CD4-positive, CD25-positive, alpha-beta regulatory T cell (primary cell): ENCODE measurements around the gene EFS. TPM values are rescaled to one million over a fixed set of nuclear protein-coding genes. Genes with fewer than 3 reads are reported as not detected.
"Not testable (repeated sequence)": the region's sequence is repeated elsewhere in the genome, so short reads cannot be mapped to it uniquely, and the experiment has no call there.

Experiments used
- ATAC-seq, 2 donors: fragments of 150-1000 bp; cut with Tn5 transposase; one replicate each; pipeline ENCODE4 v1.10.0; 2021; ENCODE audit warnings: low read depth in 2 of 2, moderate number of reproducible peaks in 2 of 2, moderate library complexity in 1 of 2
- DNase-seq, 3 donors: peaks; one replicate each; pipeline versions ENCODE4 v3.0.0 to v3.0.0-alpha.2; 2012 to 2022; ENCODE audit warnings: mixed read lengths in 1 of 3
- H3K27ac ChIP-seq: one replicate; pipeline ENCODE4 v1.7.0; 2013; ENCODE audit warnings: mild to moderate bottlenecking, low read length; ENCODE audit not compliant: insufficient read depth, poor library complexity, severe bottlenecking
- H3K27me3 ChIP-seq: one replicate; pipeline ENCODE4 v1.7.0; 2013; ENCODE audit warnings: low read length; ENCODE audit not compliant: control insufficient read depth, insufficient read depth
- H3K36me3 ChIP-seq: one replicate; pipeline ENCODE4 v1.7.0; 2013; ENCODE audit warnings: mild to moderate bottlenecking, low read length, moderate library complexity; ENCODE audit not compliant: control insufficient read depth, insufficient read depth
- H3K4me1 ChIP-seq: 2 replicates; pipeline ENCODE4 v1.7.0; 2013; ENCODE audit warnings: mild to moderate bottlenecking, low read length; ENCODE audit not compliant: insufficient read depth, control insufficient read depth, poor library complexity, severe bottlenecking
- H3K4me3 ChIP-seq: one replicate; pipeline ENCODE4 v1.7.0; 2013; ENCODE audit warnings: low read depth, mild to moderate bottlenecking, low read length, moderate library complexity
- H3K9me3 ChIP-seq, 2 experiments: 1 replicate in 1 of 2; 2 replicates in 1 of 2; pipeline ENCODE4 v1.7.0; 2013; ENCODE audit warnings: low read length in 2 of 2, mild to moderate bottlenecking in 1 of 2, moderate library complexity in 1 of 2; ENCODE audit not compliant: control insufficient read depth in 2 of 2
- H3K27ac Mint-ChIP-seq, 3 donors: one replicate each; pipeline ENCODE4 v1.8.0; 2020 to 2022; ENCODE audit warnings: mild to moderate bottlenecking in 3 of 3, mixed read lengths in 3 of 3, moderate library complexity in 2 of 3
- H3K27me3 Mint-ChIP-seq: one replicate; pipeline ENCODE4 v1.8.0; 2022; ENCODE audit warnings: mild to moderate bottlenecking, mixed read lengths
- H3K36me3 Mint-ChIP-seq: one replicate; pipeline ENCODE4 v1.8.0; 2020; ENCODE audit warnings: mixed read lengths
- H3K4me1 Mint-ChIP-seq, 4 donors: one replicate each; pipeline ENCODE4 v1.8.0; 2020 to 2022; ENCODE audit warnings: mixed read lengths in 4 of 4, mild to moderate bottlenecking in 1 of 4
- H3K4me3 Mint-ChIP-seq, 4 donors: one replicate each; pipeline ENCODE4 v1.8.0; 2020 to 2022; ENCODE audit warnings: mild to moderate bottlenecking in 4 of 4, mixed read lengths in 4 of 4, moderate library complexity in 3 of 4
- H3K9me3 Mint-ChIP-seq, 7 donors: one replicate each; pipeline ENCODE4 v1.8.0; 2020 to 2022; ENCODE audit warnings: mixed read lengths in 7 of 7, mild to moderate bottlenecking in 3 of 7, moderate library complexity in 2 of 7
- polyA plus RNA-seq, 4 donors: library from polyadenylated mRNA; unstranded; fragments of 300-500 nt; fragmentation: Illumina TruSeq; gene quantifications; one replicate each; pipeline ENCODE4 v1.2.3, GENCODE V29; 2021
- total RNA-seq: library from RNA; stranded (reverse); gene quantifications from one replicate; pipeline ENCODE4 v1.2.3, GENCODE V29; 2022

EFS gene
- total and polyA plus RNA-seq, 5 donors from 2014 or later, result not detected

DNA sequence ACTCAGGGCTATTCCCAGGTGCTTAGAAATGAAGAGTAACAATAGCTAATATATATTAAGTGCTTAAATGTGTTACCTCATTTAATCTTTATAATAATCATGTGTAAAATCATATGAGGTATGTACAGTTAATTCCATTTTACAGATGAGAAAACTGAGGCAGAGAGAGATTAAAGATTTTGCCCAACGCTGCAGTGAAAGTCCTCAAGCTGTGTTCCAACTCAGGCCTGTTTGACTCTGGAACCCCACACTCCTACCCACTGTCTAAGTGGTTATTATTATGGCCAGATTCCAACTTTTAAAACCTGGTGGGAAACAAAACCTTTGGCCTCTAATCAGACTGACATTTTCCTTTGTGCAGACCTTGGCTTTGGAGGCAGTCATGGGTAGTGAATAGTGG, 22.0 kb upstream of the EFS start:
- H3K9me3 ChIP-seq, result no peaks in the 10 kb centered on the region
- Mint-ChIP-seq H3K4me1 (no peaks in the 10 kb centered on the region), H3K4me3 (no peak overlapping the region), H3K27me3 (peaks cover 4% of the 10 kb centered on the region), H3K9me3 (peaks cover 0 to 2% (median 0%) of the 10 kb centered on the region in 7 donors), H3K27ac (no peak overlapping the region), H3K36me3 (no peaks in the 10 kb centered on the region)
- no peaks in the 10 kb centered on the region for H3K27me3 ChIP-seq
- DNase-seq, result no peak
- H3K4me1 ChIP-seq, result no peaks in the 10 kb centered on the region
- no peak overlapping the region for H3K4me3 ChIP-seq
- H3K27ac ChIP-seq, result no peak overlapping the region
- no peak for ATAC-seq
- H3K36me3 ChIP-seq, result no peaks in the 10 kb centered on the region

DNA sequence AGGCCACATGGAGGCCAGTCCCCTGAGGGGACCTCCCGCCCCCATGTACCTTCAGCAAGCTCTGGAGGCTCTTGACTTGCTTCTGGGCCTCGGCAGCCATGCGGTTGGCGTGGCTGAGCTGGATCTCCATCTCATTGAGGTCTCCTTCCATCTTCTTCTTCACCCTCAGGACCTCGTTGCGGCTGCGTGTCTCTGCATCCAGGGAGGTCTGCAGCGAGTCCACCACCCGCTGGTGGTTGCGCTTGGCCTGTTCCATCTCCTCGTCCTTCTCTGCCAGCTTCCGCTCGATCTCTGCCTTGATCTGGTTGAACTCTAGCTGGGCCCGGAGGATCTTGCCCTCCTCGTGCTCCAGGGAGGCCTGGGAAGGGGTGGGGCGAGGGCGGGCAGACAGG, 21.3 kb upstream of the EFS start:
- H3K36me3 ChIP-seq, H3K36me3 Mint-ChIP-seq, H3K27me3 Mint-ChIP-seq, H3K27ac ChIP-seq, H3K27me3 ChIP-seq, H3K4me3 Mint-ChIP-seq, H3K4me3 ChIP-seq, DNase-seq, H3K4me1 Mint-ChIP-seq, H3K4me1 ChIP-seq, H3K9me3 ChIP-seq, H3K27ac Mint-ChIP-seq, ATAC-seq, H3K9me3 Mint-ChIP-seq: not testable (repeated sequence)

DNA sequence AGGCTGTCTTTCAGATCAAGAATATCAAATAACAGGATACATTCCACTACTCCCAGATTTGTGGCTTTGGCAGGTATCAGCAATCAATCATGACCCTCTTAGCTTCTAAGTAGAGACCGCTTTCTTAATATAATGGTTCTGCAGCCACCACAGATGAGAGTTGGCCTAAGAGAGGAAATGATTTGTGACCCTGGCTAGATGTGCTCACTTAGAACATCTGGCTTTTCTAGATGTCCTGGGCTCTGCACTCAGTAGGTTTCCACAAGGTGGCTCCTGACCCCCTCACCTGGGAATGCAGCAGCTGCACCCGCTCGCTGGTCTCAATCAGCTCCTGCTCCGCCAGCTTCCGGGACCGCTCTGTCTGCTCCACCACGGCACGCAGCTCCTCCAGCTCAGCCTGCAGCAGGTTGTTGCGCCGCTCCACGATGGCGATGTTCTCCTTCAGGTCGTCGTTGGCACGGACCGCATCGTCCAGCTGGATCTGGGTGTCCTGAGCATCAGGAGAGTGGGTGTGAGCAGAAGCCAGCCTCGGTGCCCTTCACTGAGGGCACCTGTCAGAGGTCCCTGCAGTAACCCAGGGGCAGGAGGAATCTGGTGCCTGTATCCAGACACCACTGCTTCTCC, 20.8 kb upstream of the EFS start:
- Histone ChIP-seq H3K4me3 (no peak overlapping the region), H3K4me1 (no peaks in the 10 kb centered on the region), H3K27ac (no peak overlapping the region), H3K27me3 (no peaks in the 10 kb centered on the region), H3K36me3 (no peaks in the 10 kb centered on the region), H3K9me3 (no peaks in the 10 kb centered on the region)
- Mint-ChIP-seq H3K4me1 (no peaks in the 10 kb centered on the region), H3K27ac (no peak overlapping the region), H3K27me3 (peaks cover 4% of the 10 kb centered on the region), H3K9me3 (peaks cover 0 to 2% (median 0%) of the 10 kb centered on the region in 7 donors), H3K4me3 (no peak overlapping the region), H3K36me3 (no peaks in the 10 kb centered on the region)
- ATAC-seq (no peak), DNase-seq (no peak)

- no peaks in the 10 kb centered on the region for H3K4me1 ChIP-seq
- no peak for ATAC-seq
- no peaks in the 10 kb centered on the region for H3K9me3 ChIP-seq
- no peak overlapping the region for H3K27ac ChIP-seq
- Mint-ChIP-seq H3K27ac (no peak overlapping the region), H3K4me1 (no peaks in the 10 kb centered on the region), H3K4me3 (no peak overlapping the region), H3K27me3 (peaks cover under 1% of the 10 kb centered on the region), H3K36me3 (no peaks in the 10 kb centered on the region), H3K9me3 (peaks cover 0 to 2% (median 0%) of the 10 kb centered on the region in 7 donors)
- no peaks in the 10 kb centered on the region for H3K27me3 ChIP-seq
- no peak for DNase-seq
- H3K4me3 ChIP-seq, result no peak overlapping the region
- no peaks in the 10 kb centered on the region for H3K36me3 ChIP-seq
Measured at GRCh38 chr14:23385244-23385641, 20.3 kb upstream of the EFS start.

DNA sequence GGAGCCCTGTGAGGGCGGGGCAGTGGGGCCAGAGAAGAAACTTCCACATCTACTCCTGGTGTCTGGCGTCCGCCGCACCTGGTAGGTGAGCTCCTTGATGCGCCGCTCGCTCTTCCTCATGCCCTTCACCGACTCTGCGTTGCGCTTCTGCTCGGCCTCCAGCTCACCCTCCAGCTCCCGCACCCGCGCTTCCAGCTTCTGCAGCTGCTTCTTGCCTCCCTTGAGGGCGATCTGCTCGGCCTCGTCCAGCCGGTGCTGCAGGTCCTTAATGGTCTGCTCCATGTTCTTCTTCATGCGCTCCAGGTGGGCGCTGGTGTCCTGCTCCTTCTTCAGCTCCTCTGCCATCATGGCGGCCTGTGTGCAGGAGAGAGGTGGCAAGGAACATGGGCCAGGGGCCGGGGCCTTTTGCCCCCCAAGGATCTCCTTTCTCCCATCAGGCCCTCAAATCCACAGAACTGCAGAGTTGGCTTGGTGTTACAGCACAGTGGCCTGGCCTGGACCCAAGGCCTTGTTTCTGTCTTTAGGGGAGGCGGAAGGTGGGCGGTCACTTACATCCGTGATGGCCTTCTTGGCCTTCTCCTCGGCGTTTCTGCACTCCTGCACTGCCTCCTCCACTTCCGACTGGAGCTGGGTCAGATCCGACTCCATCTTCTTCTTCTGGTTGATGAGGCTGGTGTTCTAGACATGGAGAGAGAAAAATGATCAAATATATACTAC, 19.6 kb upstream of the EFS start:
- Mint-ChIP-seq H3K27ac (no peak overlapping the region), H3K36me3 (no peaks in the 10 kb centered on the region), H3K9me3 (no peaks in the 10 kb centered on the region), H3K4me3 (no peak overlapping the region), H3K4me1 (no peaks in the 10 kb centered on the region), H3K27me3 (no peaks in the 10 kb centered on the region)
- Histone ChIP-seq H3K27ac (no peak overlapping the region), H3K4me3 (no peak overlapping the region), H3K36me3 (no peaks in the 10 kb centered on the region), H3K4me1 (no peaks in the 10 kb centered on the region), H3K27me3 (no peaks in the 10 kb centered on the region), H3K9me3 (no peaks in the 10 kb centered on the region)
- DNase-seq, result no peak
- no peak for ATAC-seq

- no peaks in the 10 kb centered on the region for H3K27me3 ChIP-seq
- H3K36me3 Mint-ChIP-seq, result no peaks in the 10 kb centered on the region
- no peaks in the 10 kb centered on the region for H3K27me3 Mint-ChIP-seq
- no peak overlapping the region for H3K4me3 ChIP-seq
- no peak overlapping the region for H3K27ac Mint-ChIP-seq
- no peak for ATAC-seq
- no peak overlapping the region for H3K27ac ChIP-seq
- no peaks in the 10 kb centered on the region for H3K36me3 ChIP-seq
- no peaks in the 10 kb centered on the region for H3K9me3 ChIP-seq
- H3K4me3 Mint-ChIP-seq, result no peak overlapping the region
- H3K4me1 ChIP-seq, result no peaks in the 10 kb centered on the region
- no peaks in the 10 kb centered on the region for H3K9me3 Mint-ChIP-seq
- no peaks in the 10 kb centered on the region for H3K4me1 Mint-ChIP-seq
- DNase-seq, result no peak
Measured at GRCh38 chr14:23382731-23383440, 17.9 kb upstream of the EFS start.

GRCh38 chr14:23382276-23382675, 17.3 kb upstream of the EFS start:
- no peak for ATAC-seq
- no peaks in the 10 kb centered on the region for H3K9me3 ChIP-seq
- Mint-ChIP-seq H3K27ac (no peak overlapping the region), H3K4me3 (no peak overlapping the region), H3K36me3 (no peaks in the 10 kb centered on the region), H3K4me1 (no peaks in the 10 kb centered on the region), H3K9me3 (no peaks in the 10 kb centered on the region), H3K27me3 (no peaks in the 10 kb centered on the region)
- no peak for DNase-seq
- H3K4me3 ChIP-seq, result no peak overlapping the region
- H3K27ac ChIP-seq, result no peak overlapping the region
- no peaks in the 10 kb centered on the region for H3K27me3 ChIP-seq
- no peaks in the 10 kb centered on the region for H3K4me1 ChIP-seq
- no peaks in the 10 kb centered on the region for H3K36me3 ChIP-seq
